Heart right ventricle (tissue), 16 donors: ENCODE results near the gene GCC2. TPM values are rescaled to one million over a fixed set of nuclear protein-coding genes. Genes with fewer than 3 reads are reported as not detected.

Experiments used
- ATAC-seq, 8 donors: fragments of 200-7000 bp; cut with Tn5 transposase; one replicate each; pipeline ENCODE4 v1.9.1; 2020; ENCODE audit warnings: mild to moderate bottlenecking in 8 of 8, moderate library complexity in 8 of 8, moderate number of reproducible peaks in 1 of 8
- DNase-seq, 2 donors: peaks; one replicate each; pipeline ENCODE4 v3.0.0-alpha.2; 2020
- H3K27ac ChIP-seq, 10 donors: fragments of 200-600 bp; sonication (generic) in 2 of 10; one replicate each; pipeline versions ENCODE4 v1.5.0 to v1.8.0; 2020 to 2022; ENCODE audit warnings: mild to moderate bottlenecking in 3 of 10
- H3K27me3 ChIP-seq, 7 donors: fragments of 200-600 bp; one replicate each; pipeline ENCODE4 v1.8.0; 2021 to 2022; ENCODE audit warnings: mild to moderate bottlenecking in 2 of 7
- H3K36me3 ChIP-seq, 9 donors: fragments of 200-600 bp; sonication (generic) in 1 of 9; one replicate each; pipeline versions ENCODE4 v1.5.0 to v1.8.0; 2020 to 2022; ENCODE audit warnings: mild to moderate bottlenecking in 2 of 9
- H3K4me1 ChIP-seq, 9 donors: fragments of 200-600 bp; sonication (generic) in 1 of 9; one replicate each; pipeline versions ENCODE4 v1.5.0 to v1.8.0; 2020 to 2022; ENCODE audit warnings: mild to moderate bottlenecking in 4 of 9
- H3K4me3 ChIP-seq, 10 donors: fragments of 200-600 bp; sonication (generic) in 2 of 10; one replicate each; pipeline versions ENCODE4 v1.5.0 to v1.8.0; 2020 to 2022; ENCODE audit warnings: mild to moderate bottlenecking in 7 of 10, moderate library complexity in 2 of 10
- H3K9me3 ChIP-seq, 11 donors: fragments of 200-600 bp in 10 of 11; sonication (generic) in 2 of 11; one replicate each; pipeline versions ENCODE4 v1.5.0 to v1.8.0; 2013 to 2022; ENCODE audit warnings: mild to moderate bottlenecking in 2 of 11, control low read depth in 1 of 11, moderate library complexity in 1 of 11
- WGBS, 2 donors: extraction: QIAGEN DNeasy Blood & Tissue Kit; methylation state at CpG; one replicate each; pipeline ENCODE4 v1.1.7; 2013; ENCODE audit warnings: inconsistent platforms in 1 of 2; 5-methylcytosine and 5-hydroxymethylcytosine counted together
- intact Hi-C, 10 donors: fragments of 100-400 bp; cut with DNase I; formaldehyde crosslinking; loops; one replicate each; pipeline versions ENCODE4 v1.11.1 to v1.14.2; 2022
- polyA plus RNA-seq, 2 donors: library from polyadenylated mRNA; stranded (reverse); fragments of 200-250 nt; gene quantifications; one replicate each; pipeline ENCODE4 v1.2.3, GENCODE V29; 2013
- total RNA-seq, 10 donors: library from RNA; stranded (reverse); fragmentation: NEBNext Ultra II Directional in 3 of 10; extraction: Animal tissue kit (Norgen Biotek cat#: 25700) in 3 of 10; gene quantifications; one replicate each; pipeline versions ENCODE4 v1.2.1 to v1.2.4, GENCODE V29; 2021 to 2023
- TF ChIP-seq, protein P1 (sequence below), 9 donors: fragments of 200-600 bp; sonication (generic) in 2 of 9; IDR thresholded peaks; one replicate each; pipeline versions ENCODE4 v1.5.0 to v1.8.0; 2021 to 2022; ENCODE audit warnings: antibody characterized with exemption in 9 of 9, mild to moderate bottlenecking in 5 of 9, moderate library complexity in 1 of 9
- donor health status: Arrhythmogenic right ventricular cardiomyopathy.
- donor health status: ischemic (EF 13 %, LVEDD 7.1; RV severe dilation, severe dysfunction).
- donor health status: healthy with polysubstance abuse.
- donor health status: DM: no; HTN: yes; CAD: no.
- donor health status: DM: no; HTN: no; CAD: no.
- donor health status: ischemic (EF 25% LVEDD 6.9; RV normal size, moderate dysfunction).
- donor health status: ischemic (EF 25% LVEDD 5.7; RV mildly dilated, moderate dysfunction).
- donor health status: healthy.
- donor health status: DM: yes; HTN: yes; CAD: no.
- donor health status: Ischemic cardiomyopathy.
- donor health status: ischemic (EF 35%, LVEDD 5.7; RV mildly dilated, moderate dysfunction).
- donor health status: nonischemic (EF 11% LVEDD 7.7; RV severe dilation, severe dysfunction).
- donor health status: DM: yes; HTN: yes; CAD: no.
- donor health status: PGD.
- donor health status: ischemic (EF 29% LVEDD 5.4; RV normal size, mild dysfunction).
- donor health status: nonischemic (EF 23%, LVEDD 6.1; RV moderate dilation, normal function).

The GCC2 gene
- total and polyA plus RNA-seq, 12 donors: 4.1 to 31.8 (median 26.5) TPM

DNA sequence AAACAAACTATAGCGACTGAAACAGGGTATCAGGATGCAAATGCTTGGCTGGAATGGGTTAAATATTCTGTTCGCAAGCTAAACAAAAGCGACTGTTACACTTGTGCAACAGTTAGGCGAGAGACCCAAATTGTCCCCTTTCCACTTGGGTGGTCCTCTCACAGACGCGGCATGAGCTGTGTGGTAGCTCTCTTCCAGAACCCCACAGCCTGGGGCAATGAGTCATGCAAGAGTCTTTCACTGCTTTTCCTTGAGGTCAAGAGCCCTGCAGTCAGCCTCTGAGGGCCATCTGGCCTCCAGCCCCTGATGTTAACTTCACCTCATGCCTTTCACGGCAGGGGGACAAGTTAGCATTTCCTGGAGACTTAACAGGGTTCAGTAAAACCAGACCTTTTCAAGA, 45.5 kb upstream of the GCC2 start:
- Histone ChIP-seq H3K4me1 (no peaks in the 10 kb centered on the region), H3K27ac (no peak overlapping the region), H3K9me3 (peaks cover 0 to 54% (median 29%) of the 10 kb centered on the region in 11 donors), H3K36me3 (no peaks in the 10 kb centered on the region), H3K4me3 (no peak overlapping the region), H3K27me3 (no peaks in the 10 kb centered on the region)
- WGBS, 2 donors: 50 to 63% methylated on average over 7 of the region's 7 CpGs
- no peak for ATAC-seq
- intact Hi-C loops: no loop called here
- TF ChIP-seq, protein P1, sequence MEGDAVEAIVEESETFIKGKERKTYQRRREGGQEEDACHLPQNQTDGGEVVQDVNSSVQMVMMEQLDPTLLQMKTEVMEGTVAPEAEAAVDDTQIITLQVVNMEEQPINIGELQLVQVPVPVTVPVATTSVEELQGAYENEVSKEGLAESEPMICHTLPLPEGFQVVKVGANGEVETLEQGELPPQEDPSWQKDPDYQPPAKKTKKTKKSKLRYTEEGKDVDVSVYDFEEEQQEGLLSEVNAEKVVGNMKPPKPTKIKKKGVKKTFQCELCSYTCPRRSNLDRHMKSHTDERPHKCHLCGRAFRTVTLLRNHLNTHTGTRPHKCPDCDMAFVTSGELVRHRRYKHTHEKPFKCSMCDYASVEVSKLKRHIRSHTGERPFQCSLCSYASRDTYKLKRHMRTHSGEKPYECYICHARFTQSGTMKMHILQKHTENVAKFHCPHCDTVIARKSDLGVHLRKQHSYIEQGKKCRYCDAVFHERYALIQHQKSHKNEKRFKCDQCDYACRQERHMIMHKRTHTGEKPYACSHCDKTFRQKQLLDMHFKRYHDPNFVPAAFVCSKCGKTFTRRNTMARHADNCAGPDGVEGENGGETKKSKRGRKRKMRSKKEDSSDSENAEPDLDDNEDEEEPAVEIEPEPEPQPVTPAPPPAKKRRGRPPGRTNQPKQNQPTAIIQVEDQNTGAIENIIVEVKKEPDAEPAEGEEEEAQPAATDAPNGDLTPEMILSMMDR (IDR thresholded peaks at IDR 0.05): no peak
- no peak for DNase-seq

DNA sequence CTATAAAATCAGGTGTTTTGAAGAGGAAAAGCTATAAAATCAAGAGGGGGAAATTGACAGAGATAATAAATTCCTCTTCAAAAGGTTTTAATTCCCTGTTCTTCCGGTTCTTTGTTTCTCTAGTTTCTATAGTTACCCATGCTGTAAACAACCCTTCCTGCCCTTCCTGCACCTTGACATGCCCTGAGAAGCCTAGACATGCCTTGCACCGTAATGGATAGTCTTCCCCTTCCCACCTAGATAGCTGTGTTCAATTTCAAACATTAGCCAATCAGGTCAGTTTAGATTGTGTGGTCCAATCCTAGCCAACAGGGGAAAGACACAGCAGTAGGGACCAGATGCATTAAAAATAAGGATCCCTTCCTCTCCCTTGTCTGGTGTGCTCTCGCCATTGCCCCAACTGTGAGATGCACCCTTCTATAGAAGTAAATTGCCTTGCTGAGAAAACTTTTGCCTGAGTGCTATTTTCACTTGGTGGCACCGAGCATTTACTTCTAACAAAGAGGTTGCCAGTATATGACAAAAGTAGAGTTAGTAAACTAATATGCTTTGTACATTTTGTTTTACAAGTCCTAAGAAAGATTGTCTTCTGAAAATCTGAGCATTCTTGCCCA, 44.1 kb upstream of the GCC2 start:
- no peaks in the 10 kb centered on the region for H3K36me3 ChIP-seq
- H3K9me3 ChIP-seq: peaks cover 0 to 40% (median 16%) of the 10 kb centered on the region in 11 donors
- H3K4me1 ChIP-seq: no peaks in the 10 kb centered on the region
- ATAC-seq (no peak), DNase-seq (no peak)
- no peaks in the 10 kb centered on the region for H3K27me3 ChIP-seq
- TF ChIP-seq, protein P1 (IDR thresholded peaks at IDR 0.05): no peak
- WGBS, 2 donors: 80 to 81% methylated on average over 4 of the region's 4 CpGs
- no peak overlapping the region for H3K27ac ChIP-seq
- H3K4me3 ChIP-seq: no peak overlapping the region
- intact Hi-C loops: no loop called here

DNA sequence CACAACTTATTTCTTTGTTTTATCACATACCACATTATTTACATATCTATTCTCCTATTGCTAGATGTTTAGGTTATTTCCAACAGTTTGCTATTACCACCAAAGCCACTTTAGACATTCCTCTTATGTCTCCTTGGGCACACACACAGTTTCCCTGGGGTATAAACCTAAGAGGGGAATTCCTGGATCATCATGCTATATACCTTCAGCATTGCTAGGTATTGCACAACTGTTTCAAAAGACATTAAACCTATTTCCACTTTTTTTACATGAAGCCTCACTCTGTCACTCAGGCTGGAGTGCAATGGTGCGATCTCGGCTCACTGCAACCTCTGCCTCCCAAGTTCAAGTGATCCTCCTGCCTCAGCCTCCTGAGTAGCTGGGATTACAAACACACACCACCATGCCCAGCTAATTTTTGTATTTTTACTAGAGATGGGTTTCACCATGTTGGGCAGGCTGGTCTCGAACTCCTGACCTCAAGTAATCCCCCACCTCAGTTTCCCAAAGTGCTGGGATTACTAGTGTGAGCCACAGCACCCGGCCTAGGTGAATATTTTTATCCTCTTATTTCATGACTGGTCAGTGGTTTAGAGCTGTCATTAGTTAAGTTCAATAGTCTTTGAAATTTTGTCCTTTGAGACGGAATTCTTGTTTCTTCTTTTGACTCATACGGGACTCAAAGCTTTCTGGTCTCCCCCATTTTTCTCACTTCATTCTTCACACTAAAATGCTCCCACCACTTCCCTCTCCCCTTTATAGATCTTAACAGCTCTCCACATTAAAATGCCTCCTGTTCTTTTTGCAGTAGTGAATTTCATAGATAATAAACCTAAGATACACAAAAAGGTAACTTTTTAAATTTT, 40.9 kb upstream of the GCC2 start:
- WGBS, 2 donors: 86 to 93% methylated on average over 6 of the region's 6 CpGs
- no peak overlapping the region for H3K4me3 ChIP-seq
- DNase-seq (no peak), ATAC-seq (no peak)
- peaks cover 0 to 22% (median 8%) of the 10 kb centered on the region in 11 donors for H3K9me3 ChIP-seq
- H3K27ac ChIP-seq: no peak overlapping the region
- TF ChIP-seq, protein P1 (IDR thresholded peaks at IDR 0.05): no peak
- intact Hi-C loops: no loop called here
- H3K36me3 ChIP-seq: no peaks in the 10 kb centered on the region
- H3K4me1 ChIP-seq: no peaks in the 10 kb centered on the region
- H3K27me3 ChIP-seq: no peaks in the 10 kb centered on the region

DNA sequence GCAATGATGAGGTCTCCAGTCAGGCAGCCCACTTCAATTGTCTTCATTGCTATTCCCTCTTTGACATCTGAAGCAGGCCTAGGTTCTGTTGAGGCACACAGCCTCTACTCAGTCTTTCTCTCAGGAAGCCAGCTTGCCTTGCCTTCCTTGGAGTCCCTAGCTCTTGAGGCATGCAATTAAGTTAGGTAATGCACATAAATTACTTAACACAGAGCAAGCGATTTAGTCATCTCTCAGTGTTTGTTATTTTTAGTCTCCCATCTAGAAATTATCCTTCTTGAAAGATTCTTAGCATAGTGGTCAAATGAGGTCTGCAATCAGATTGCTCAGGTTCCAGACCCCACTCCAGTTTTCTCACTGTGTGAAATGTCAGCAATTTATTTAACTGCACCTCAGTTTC, 39.2 kb upstream of the GCC2 start:
- TF ChIP-seq, protein P1 (IDR thresholded peaks at IDR 0.05): no peak
- no peak overlapping the region for H3K4me3 ChIP-seq
- no peaks in the 10 kb centered on the region for H3K27me3 ChIP-seq
- DNase-seq: no peak
- peaks cover 0 to 14% (median 8%) of the 10 kb centered on the region in 11 donors for H3K9me3 ChIP-seq
- no peaks in the 10 kb centered on the region for H3K4me1 ChIP-seq
- H3K36me3 ChIP-seq: no peaks in the 10 kb centered on the region
- ATAC-seq: no peak
- intact Hi-C loops: no loop called here
- WGBS, 2 donors: 86 to 94% methylated on average over 1 of the region's 1 CpG
- no peak overlapping the region for H3K27ac ChIP-seq
